Gastroesophageal sphincter (tissue), 3 donors: Measurements from ENCODE around the gene LEPROT.
"Not testable (repeated sequence)": the region's sequence is repeated elsewhere in the genome, so short reads cannot be mapped to it uniquely, and the experiment has no call there.

ENCODE experiments used
- CTCF ChIP-seq, 4 experiments: fragments of 200-600 bp in 2 of 4; fragments of 450-650 bp in 2 of 4; sonication (generic) in 1 of 4; IDR thresholded peaks; one replicate each; pipeline ENCODE4 v1.5.1; 2017 to 2019; ENCODE audit warnings: antibody characterized with exemption in 4 of 4, mild to moderate bottlenecking in 2 of 4, moderate library complexity in 2 of 4
- EP300 ChIP-seq: sonication (generic); formaldehyde crosslinking; IDR thresholded peaks from one replicate; pipeline ENCODE4 v1.6.1; 2017; ENCODE audit warnings: antibody characterized with exemption, mild to moderate bottlenecking

GRCh38 chr1:65455678-65456077 is 35.2 kb downstream of the LEPROT start:
- not testable (repeated sequence) for TF ChIP-seq CTCF (IDR thresholded peaks at IDR 0.05); EP300
